Measurements from ENCODE around the gene GPC3. TPM values are rescaled to one million over a fixed set of nuclear protein-coding genes. Genes with fewer than 3 reads are reported as not detected.
"Not testable (repeated sequence)": the region's sequence is repeated elsewhere in the genome, so short reads cannot be mapped to it uniquely, and the experiment has no call there.

The GPC3 gene
- total RNA-seq, 6 experiments from 2014 or later = 0.31 to 6.8 (median 1.8) TPM

GRCh38 chrX:133530960-133531359 is 454.4 kb downstream of the GPC3 start:
- DNase-seq (no peak), ATAC-seq (no peak)
- 77% methylated on average over 5 of the region's 6 CpGs for WGBS (ENCODE audit: insufficient coverage, low coverage, low lambda C conversion rate, missing lambda C conversion rate)
- no peaks in the 10 kb centered on the region for H3K27me3 ChIP-seq
- no peaks in the 10 kb centered on the region for H3K36me3 ChIP-seq
- TF ChIP-seq POLR2A (IDR thresholded peaks at IDR 0.05) (no peak), CTCF (IDR thresholded peaks at IDR 0.05) (no peak)
- H3K4me1 ChIP-seq = no peaks in the 10 kb centered on the region
- no peak overlapping the region for H3K4me3 ChIP-seq
- no peak overlapping the region for H3K27ac ChIP-seq
- H3K9me3 ChIP-seq = no peaks in the 10 kb centered on the region
- intact Hi-C loops (cut with DNase I) = no loop called here

GRCh38 chrX:133529578-133529977 is 455.8 kb downstream of the GPC3 start:
- ATAC-seq (no peak), DNase-seq (no peak)
- H3K9me3 ChIP-seq = no peaks in the 10 kb centered on the region
- H3K4me3 ChIP-seq = no peak overlapping the region
- WGBS (ENCODE audit: insufficient coverage, low coverage, low lambda C conversion rate, missing lambda C conversion rate) = 60% methylated on average over 3 of the region's 3 CpGs
- TF ChIP-seq CTCF (IDR thresholded peaks at IDR 0.05) = no peak
- TF ChIP-seq POLR2A (IDR thresholded peaks at IDR 0.05) = no peak
- intact Hi-C loops (cut with DNase I) = no loop called here
- H3K4me1 ChIP-seq = no peaks in the 10 kb centered on the region
- no peaks in the 10 kb centered on the region for H3K36me3 ChIP-seq
- no peaks in the 10 kb centered on the region for H3K27me3 ChIP-seq
- no peak overlapping the region for H3K27ac ChIP-seq

GRCh38 chrX:133527825-133528224 is 457.6 kb downstream of the GPC3 start:
- ATAC-seq (no peak), DNase-seq (no peak)
- intact Hi-C loops (cut with DNase I) = no loop called here
- Histone ChIP-seq H3K4me1 (no peaks in the 10 kb centered on the region), H3K27ac (no peak overlapping the region), H3K9me3 (no peaks in the 10 kb centered on the region), H3K36me3 (no peaks in the 10 kb centered on the region), H3K27me3 (no peaks in the 10 kb centered on the region), H3K4me3 (no peak overlapping the region)
- TF ChIP-seq CTCF (IDR thresholded peaks at IDR 0.05) = no peak
- no peak for TF ChIP-seq POLR2A (IDR thresholded peaks at IDR 0.05)
- WGBS (ENCODE audit: insufficient coverage, low coverage, low lambda C conversion rate, missing lambda C conversion rate) = 75% methylated on average over 4 of the region's 4 CpGs

GRCh38 chrX:133527415-133527814 is 458.0 kb downstream of the GPC3 start:
- intact Hi-C loops (cut with DNase I) = no loop called here
- ATAC-seq = no peak
- WGBS (ENCODE audit: insufficient coverage, low coverage, low lambda C conversion rate, missing lambda C conversion rate) = 27% methylated on average over 3 of the region's 3 CpGs

GRCh38 chrX:133526773-133527172 is 458.6 kb downstream of the GPC3 start:
- intact Hi-C loops (cut with DNase I); H3K4me1 ChIP-seq; ATAC-seq; DNase-seq; H3K9me3 ChIP-seq; H3K27ac ChIP-seq; H3K27me3 ChIP-seq; H3K36me3 ChIP-seq; H3K4me3 ChIP-seq: not testable (repeated sequence)
- WGBS (ENCODE audit: insufficient coverage, low coverage, low lambda C conversion rate, missing lambda C conversion rate) = 86% methylated on average over 1 of the region's 3 CpGs

More at GRCh38 chrX:133527415-133527814, 458.0 kb downstream of the GPC3 start:
- no peaks in the 10 kb centered on the region for H3K36me3 ChIP-seq
- H3K27ac ChIP-seq = no peak overlapping the region
- DNase-seq = no peak
- H3K4me3 ChIP-seq = no peak overlapping the region
- TF ChIP-seq CTCF (IDR thresholded peaks at IDR 0.05) = no peak
- H3K27me3 ChIP-seq = no peaks in the 10 kb centered on the region
- H3K9me3 ChIP-seq = no peaks in the 10 kb centered on the region
- no peaks in the 10 kb centered on the region for H3K4me1 ChIP-seq

Measured in right lobe of liver (tissue), 6 donors.